ENCODE results near the gene SAP130. TPM values are rescaled to one million over a fixed set of nuclear protein-coding genes. Genes with fewer than 3 reads are reported as not detected.
A peak's percentile ranks its signal among the peaks of the same experiment; 100 is the strongest.

SAP130 gene
- 10 to 100 TPM; 28.2 to 35.8 TPM for total RNA-seq

GRCh38 chr2:128027801-128028667 lies at the start of gene SAP130:
SAP130 (minus strand) TSS chr2:128028059; CDS start chr2:128026292, 1,767 bp downstream.
- Mint-ChIP-seq H3K36me3 (ENCODE audit: low read depth) (peaks cover 5% of the 10 kb centered on the region), H3K4me1 (peaks cover 13% of the 10 kb centered on the region), H3K9me3 (ENCODE audit: low read depth) (no peaks in the 10 kb centered on the region), H3K4me3 (peak within 1 kb of the TSS; percentile 93), H3K27ac (peak within 1 kb of the TSS; percentile 70), H3K27me3 (no peaks in the 10 kb centered on the region)
- POLR2A ChIA-PET, result interaction anchor here (0.6 to 0.9 kb wide), 3 partner anchors 35 to 502 kb away, joined by 3 read pairs; partner anchors contain the start of gene IWS1
- DNase-seq (peak; percentile 99), ATAC-seq (peak; percentile 83)
- intact Hi-C loops (cut with DNase I, micrococcal nuclease), result loop anchor here (1.0 to 10.0 kb wide), 16 partner anchors 63 to 1847 kb away; partner anchors contain the start of genes UGGT1 (in 2 of the 2), ERCC3 (in 1 of the 2), GYPC (in 1 of the 2) and HS6ST1 (in 1 of the 2)
- CTCF ChIA-PET, result interaction anchor here (0.6 to 1.2 kb wide), 3 partner anchors 17 to 221 kb away, joined by 3 read pairs; partner anchors contain the start of gene UGGT1

- ATAC-seq, result no peak
- ChIA-PET POLR2A (no interaction called here), CTCF (no interaction called here)
Measured at GRCh38 chr2:128076461-128077106, 48.7 kb upstream of the SAP130 start.

GRCh38 chr2:128073278-128073677 lies 45.4 kb upstream of the SAP130 start:
- Mint-ChIP-seq H3K36me3 (ENCODE audit: low read depth) (no peaks in the 10 kb centered on the region), H3K27me3 (no peaks in the 10 kb centered on the region), H3K9me3 (ENCODE audit: low read depth) (no peaks in the 10 kb centered on the region), H3K4me1 (peaks cover 2% of the 10 kb centered on the region), H3K27ac (no peak overlapping the region), H3K4me3 (no peak overlapping the region)
- ATAC-seq (no peak), DNase-seq (no peak)
- intact Hi-C loops (cut with DNase I, micrococcal nuclease), result no loop called here
- ChIA-PET CTCF (interaction anchor here (0.5 kb wide), 1 partner anchor 623 kb away, joined by 4 read pairs; no protein-coding TSS in a partner anchor), POLR2A (no interaction called here)

More at GRCh38 chr2:128076461-128077106, 48.7 kb upstream of the SAP130 start:
- DNase-seq, result no peak
- Mint-ChIP-seq H3K4me3 (no peak overlapping the region), H3K4me1 (peaks cover 2% of the 10 kb centered on the region), H3K27ac (no peak overlapping the region), H3K36me3 (ENCODE audit: low read depth) (no peaks in the 10 kb centered on the region), H3K27me3 (peaks cover 2% of the 10 kb centered on the region), H3K9me3 (ENCODE audit: low read depth) (no peaks in the 10 kb centered on the region)
- intact Hi-C loops (cut with DNase I, micrococcal nuclease), result loop anchor here in 1 of 2 experiments (5.0 kb wide), 1 partner anchor 504 kb away; no protein-coding TSS in a partner anchor

- Mint-ChIP-seq H3K36me3 (ENCODE audit: low read depth) (no peaks in the 10 kb centered on the region), H3K4me1 (no peaks in the 10 kb centered on the region), H3K27me3 (no peaks in the 10 kb centered on the region), H3K4me3 (no peak overlapping the region), H3K27ac (no peak overlapping the region), H3K9me3 (ENCODE audit: low read depth) (no peaks in the 10 kb centered on the region)
- ATAC-seq (no peak), DNase-seq (no peak)
- intact Hi-C loops (cut with DNase I, micrococcal nuclease), result no loop called here
- ChIA-PET CTCF (no interaction called here), POLR2A (no interaction called here)
Measured at GRCh38 chr2:128069769-128070168, 41.9 kb upstream of the SAP130 start.

GRCh38 chr2:128064353-128064752 lies 36.5 kb upstream of the SAP130 start:
- no peak for ATAC-seq
- ChIA-PET CTCF (interaction anchor here (1.0 to 1.5 kb wide), 2 partner anchors 91 to 170 kb away, joined by 3 to 4 read pairs; no protein-coding TSS in a partner anchor), POLR2A (no interaction called here)
- no peak for DNase-seq
- Mint-ChIP-seq H3K27me3 (no peaks in the 10 kb centered on the region), H3K4me3 (no peak overlapping the region), H3K36me3 (ENCODE audit: low read depth) (no peaks in the 10 kb centered on the region), H3K27ac (no peak overlapping the region), H3K4me1 (no peaks in the 10 kb centered on the region), H3K9me3 (ENCODE audit: low read depth) (no peaks in the 10 kb centered on the region)
- intact Hi-C loops (cut with DNase I, micrococcal nuclease), result no loop called here

- intact Hi-C loops (cut with DNase I, micrococcal nuclease), result no loop called here
- DNase-seq, result no peak
- Mint-ChIP-seq H3K9me3 (ENCODE audit: low read depth) (no peaks in the 10 kb centered on the region), H3K27me3 (no peaks in the 10 kb centered on the region), H3K4me3 (no peak overlapping the region), H3K36me3 (ENCODE audit: low read depth) (no peaks in the 10 kb centered on the region), H3K27ac (no peak overlapping the region), H3K4me1 (no peaks in the 10 kb centered on the region)
- no peak for ATAC-seq
- ChIA-PET POLR2A (interaction anchor here (0.7 to 0.9 kb wide), 2 partner anchors 34 to 209 kb away, joined by 3 read pairs; no protein-coding TSS in a partner anchor), CTCF (interaction anchor here (0.7 kb wide), 2 partner anchors 9 to 583 kb away, joined by 3 read pairs; no protein-coding TSS in a partner anchor)
Measured at GRCh38 chr2:128062571-128062970, 34.7 kb upstream of the SAP130 start.

GRCh38 chr2:128058114-128058513 lies 30.3 kb upstream of the SAP130 start:
- no peak overlapping the region for H3K27ac Mint-ChIP-seq
- ATAC-seq (no peak), DNase-seq (no peak)
- no peaks in the 10 kb centered on the region for H3K36me3 Mint-ChIP-seq (ENCODE audit: low read depth)
- no peaks in the 10 kb centered on the region for H3K9me3 Mint-ChIP-seq (ENCODE audit: low read depth)
- H3K4me1 Mint-ChIP-seq, result no peaks in the 10 kb centered on the region
- POLR2A ChIA-PET, result no interaction called here
- intact Hi-C loops (cut with DNase I, micrococcal nuclease), result no loop called here
- H3K4me3 Mint-ChIP-seq, result no peak overlapping the region
- H3K27me3 Mint-ChIP-seq, result peaks cover 5% of the 10 kb centered on the region
- CTCF ChIA-PET, result no interaction called here

GRCh38 chr2:128057334-128057733 lies 29.5 kb upstream of the SAP130 start:
- Mint-ChIP-seq H3K36me3 (ENCODE audit: low read depth) (no peaks in the 10 kb centered on the region), H3K4me3 (no peak overlapping the region), H3K4me1 (no peaks in the 10 kb centered on the region), H3K9me3 (ENCODE audit: low read depth) (no peaks in the 10 kb centered on the region), H3K27ac (no peak overlapping the region), H3K27me3 (peaks cover 7% of the 10 kb centered on the region)
- intact Hi-C loops (cut with DNase I, micrococcal nuclease), result no loop called here
- ATAC-seq, result no peak
- DNase-seq, result no peak
- ChIA-PET POLR2A (no interaction called here), CTCF (no interaction called here)

- Mint-ChIP-seq H3K27me3 (peaks cover 22% of the 10 kb centered on the region), H3K4me1 (no peaks in the 10 kb centered on the region), H3K36me3 (ENCODE audit: low read depth) (peaks cover 3% of the 10 kb centered on the region), H3K27ac (no peak overlapping the region), H3K4me3 (no peak overlapping the region), H3K9me3 (ENCODE audit: low read depth) (peaks cover 9% of the 10 kb centered on the region)
- POLR2A ChIA-PET, result interaction anchor here (0.5 kb wide), 1 partner anchor 479 kb away, joined by 3 read pairs; no protein-coding TSS in a partner anchor
- CTCF ChIA-PET, result interaction anchor here (0.6 to 1.7 kb wide), 3 partner anchors 9 to 42 kb away, joined by 3 to 4 read pairs (median 3); no protein-coding TSS in a partner anchor
- DNase-seq (no peak), ATAC-seq (no peak)
- intact Hi-C loops (cut with DNase I, micrococcal nuclease), result no loop called here
Measured at GRCh38 chr2:128054104-128054885, 26.4 kb upstream of the SAP130 start.

- CTCF ChIA-PET, result interaction anchor here (0.6 to 1.7 kb wide), 3 partner anchors 8 to 11 kb away, joined by 3 to 4 read pairs (median 3); no protein-coding TSS in a partner anchor
- no peak overlapping the region for H3K4me3 Mint-ChIP-seq
- H3K27me3 Mint-ChIP-seq, result peaks cover 23% of the 10 kb centered on the region
- DNase-seq, result no peak
- no peak for ATAC-seq
- peaks cover 11% of the 10 kb centered on the region for H3K9me3 Mint-ChIP-seq (ENCODE audit: low read depth)
- POLR2A ChIA-PET, result no interaction called here
- H3K36me3 Mint-ChIP-seq (ENCODE audit: low read depth), result peaks cover 3% of the 10 kb centered on the region
- no peaks in the 10 kb centered on the region for H3K4me1 Mint-ChIP-seq
- intact Hi-C loops (cut with DNase I, micrococcal nuclease), result no loop called here
- H3K27ac Mint-ChIP-seq, result no peak overlapping the region
Measured at GRCh38 chr2:128053331-128053730, 25.5 kb upstream of the SAP130 start.

GRCh38 chr2:128043041-128043440 lies 15.2 kb upstream of the SAP130 start:
- peaks cover 5% of the 10 kb centered on the region for H3K27me3 Mint-ChIP-seq
- no peak overlapping the region for H3K27ac Mint-ChIP-seq
- POLR2A ChIA-PET, result no interaction called here
- peaks cover 8% of the 10 kb centered on the region for H3K36me3 Mint-ChIP-seq (ENCODE audit: low read depth)
- H3K4me3 Mint-ChIP-seq, result no peak overlapping the region
- H3K4me1 Mint-ChIP-seq, result no peaks in the 10 kb centered on the region
- CTCF ChIA-PET, result interaction anchor here (0.7 to 1.2 kb wide), 2 partner anchors 11 to 74 kb away, joined by 3 to 4 read pairs; no protein-coding TSS in a partner anchor
- DNase-seq, result no peak
- intact Hi-C loops (cut with DNase I, micrococcal nuclease), result no loop called here
- no peak for ATAC-seq
- H3K9me3 Mint-ChIP-seq (ENCODE audit: low read depth), result peaks cover 14% of the 10 kb centered on the region
